GM19351 (cell line): ENCODE measurements around the gene TSPAN32.

Experiments used
- ATAC-seq: cut with Tn5 transposase; IDR thresholded peaks from one replicate; pipeline ENCODE4 v1.9.1; 2021; ENCODE audit warnings: mild to moderate bottlenecking, moderate library complexity; ENCODE audit not compliant: unreplicated experiment

TSPAN32 gene

DNA sequence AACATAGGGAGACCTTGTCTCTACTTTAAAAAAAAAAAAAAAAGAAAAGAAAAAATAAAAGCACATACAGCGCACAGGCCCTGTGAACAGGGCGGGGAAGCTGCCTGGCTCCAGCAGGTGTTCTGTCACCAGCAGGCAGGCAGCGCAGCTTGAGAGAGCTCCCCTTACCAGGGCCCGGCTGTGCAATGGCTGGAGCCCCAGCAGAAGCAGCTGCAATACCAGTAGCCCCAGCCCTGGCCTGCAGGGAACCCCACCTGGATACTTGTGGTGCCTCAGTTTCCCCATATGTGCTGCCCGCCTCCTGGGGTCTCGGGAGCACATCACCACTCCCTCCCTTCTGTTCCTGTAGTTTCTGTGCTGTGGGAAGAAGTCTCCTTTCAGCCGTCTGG lies 12.3 kb downstream of the TSPAN32 start:
- ATAC-seq: no peak

DNA sequence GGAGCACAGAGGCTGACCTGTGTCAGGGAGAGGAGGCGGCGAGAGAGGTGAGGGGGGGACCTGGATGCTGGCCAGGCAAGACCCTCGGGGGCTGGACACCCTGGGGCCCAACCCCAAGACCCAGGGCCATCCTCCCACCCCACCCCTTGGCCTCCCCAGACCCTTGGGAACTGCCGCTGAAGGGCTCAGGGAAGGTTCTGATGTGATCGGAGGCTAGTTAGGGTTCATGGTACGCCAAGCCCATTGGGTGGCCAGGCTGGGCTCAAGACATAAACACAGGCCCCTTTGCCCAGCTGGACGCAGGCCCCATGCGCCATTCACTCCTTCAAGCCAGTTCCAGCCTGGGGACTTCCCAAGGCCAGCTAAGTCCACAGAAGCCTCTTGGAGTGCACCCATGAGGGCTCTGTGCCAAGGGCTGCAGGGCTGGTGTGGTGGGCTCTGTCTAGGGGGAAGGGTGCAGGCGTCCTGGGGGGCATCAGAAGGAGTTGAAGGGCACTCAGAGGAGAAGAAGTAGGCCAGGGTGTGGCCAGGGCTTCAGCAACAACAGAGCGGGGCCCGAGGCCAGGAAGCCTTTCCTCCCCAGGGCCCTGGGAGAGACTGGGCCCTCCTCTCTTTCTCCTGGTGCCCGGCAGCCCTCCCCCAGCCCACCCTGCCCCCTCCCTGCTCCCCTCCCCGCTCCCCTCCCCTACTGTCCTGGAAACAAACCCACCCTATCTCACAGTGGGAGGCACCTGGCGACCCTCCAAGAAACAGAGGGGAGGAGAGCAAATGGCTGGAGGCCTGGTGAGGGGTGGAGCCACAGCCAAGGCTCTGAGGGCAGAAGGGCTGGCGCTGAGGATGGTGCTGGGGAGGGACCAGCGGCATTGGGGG lies 12.9 kb downstream of the TSPAN32 start:
- no peak for ATAC-seq

DNA sequence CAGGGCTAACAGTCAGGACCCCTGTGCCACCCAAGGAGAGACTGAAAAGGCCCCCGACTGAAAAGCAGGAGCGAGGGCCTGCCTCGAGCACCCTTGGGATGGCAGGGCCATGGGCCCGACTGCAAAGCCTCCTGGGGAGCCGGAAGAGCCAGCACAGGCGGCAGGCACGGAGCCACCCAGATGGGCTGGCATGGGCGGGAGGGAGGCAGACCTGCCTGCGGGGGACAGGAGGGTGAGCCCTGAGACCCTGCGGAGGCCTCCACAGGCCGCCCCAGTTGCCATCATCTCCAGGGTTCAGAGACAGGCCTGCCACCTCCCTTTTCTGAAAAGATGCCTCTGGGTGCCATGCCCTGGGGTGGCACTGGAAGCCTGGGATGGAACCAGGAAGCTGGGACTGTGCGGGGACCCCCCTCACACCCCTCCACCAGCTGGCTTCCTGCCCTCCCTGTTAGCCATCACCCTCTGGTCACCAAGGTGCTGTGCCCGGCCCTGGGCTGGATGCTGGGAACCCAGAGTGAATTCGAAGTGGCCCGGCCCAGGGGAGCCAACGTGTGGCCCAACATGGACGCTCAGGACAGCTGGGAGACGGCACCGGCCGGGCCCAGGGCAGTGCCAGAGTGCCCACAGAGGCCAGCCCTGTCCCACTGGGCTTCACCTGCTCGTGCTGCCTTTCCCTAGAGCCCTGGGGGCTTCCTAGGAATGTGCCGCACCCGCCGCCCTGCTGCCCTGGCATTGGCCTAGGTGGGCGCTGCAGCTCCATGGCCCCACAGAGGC lies 13.8 kb downstream of the TSPAN32 start:
- ATAC-seq: no peak

DNA sequence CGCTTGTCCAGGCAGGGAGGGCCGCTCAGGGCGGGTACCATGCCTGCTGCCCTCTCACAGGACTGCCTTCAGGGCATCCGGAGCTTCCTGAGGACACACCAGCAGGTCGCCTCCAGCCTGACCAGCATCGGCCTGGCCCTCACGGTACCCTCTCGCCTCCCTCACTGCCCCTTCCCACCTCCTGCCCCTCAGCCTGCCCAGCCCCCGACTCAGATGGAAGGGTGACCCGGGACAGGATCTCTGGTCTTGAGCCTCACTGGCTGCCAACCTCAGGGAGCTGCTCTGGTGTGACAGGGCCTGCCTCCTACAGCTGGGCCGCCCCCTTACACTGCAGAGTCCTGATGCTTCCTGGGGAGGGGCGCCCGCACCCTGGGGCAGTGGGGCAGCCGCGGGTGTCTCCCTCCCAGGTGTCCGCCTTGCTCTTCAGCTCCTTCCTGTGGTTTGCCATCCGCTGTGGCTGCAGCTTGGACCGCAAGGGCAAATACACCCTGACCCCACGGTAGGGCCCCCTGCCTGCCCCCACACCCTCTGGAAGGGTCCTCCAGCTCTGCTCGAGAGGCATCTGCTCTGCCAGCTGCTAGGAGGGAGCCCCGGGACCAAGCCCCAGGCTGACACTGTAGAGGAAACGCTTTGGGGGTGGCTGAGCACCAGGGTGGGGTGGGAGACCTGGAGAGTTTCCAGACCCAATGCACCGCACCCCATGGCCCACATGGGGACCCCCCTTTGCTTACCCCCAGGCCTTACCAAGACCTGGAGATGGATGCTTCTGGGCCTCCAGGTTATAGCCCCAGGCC lies 14.6 kb downstream of the TSPAN32 start:
- no peak for ATAC-seq

DNA sequence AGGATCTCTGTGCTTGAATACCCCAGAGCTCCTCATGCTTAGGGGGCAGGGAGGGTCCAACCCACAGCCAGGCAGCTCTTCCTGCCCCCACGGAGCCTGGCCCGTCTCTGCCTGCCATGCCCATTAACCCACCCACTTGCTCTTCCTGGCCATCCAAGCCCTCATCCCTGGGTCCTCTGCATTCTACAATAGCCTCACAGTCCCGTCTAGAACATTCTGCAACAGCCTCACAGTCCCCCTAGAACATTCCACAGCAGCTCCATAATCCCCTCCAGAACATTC lies 15.1 kb downstream of the TSPAN32 start:
- no peak for ATAC-seq

DNA sequence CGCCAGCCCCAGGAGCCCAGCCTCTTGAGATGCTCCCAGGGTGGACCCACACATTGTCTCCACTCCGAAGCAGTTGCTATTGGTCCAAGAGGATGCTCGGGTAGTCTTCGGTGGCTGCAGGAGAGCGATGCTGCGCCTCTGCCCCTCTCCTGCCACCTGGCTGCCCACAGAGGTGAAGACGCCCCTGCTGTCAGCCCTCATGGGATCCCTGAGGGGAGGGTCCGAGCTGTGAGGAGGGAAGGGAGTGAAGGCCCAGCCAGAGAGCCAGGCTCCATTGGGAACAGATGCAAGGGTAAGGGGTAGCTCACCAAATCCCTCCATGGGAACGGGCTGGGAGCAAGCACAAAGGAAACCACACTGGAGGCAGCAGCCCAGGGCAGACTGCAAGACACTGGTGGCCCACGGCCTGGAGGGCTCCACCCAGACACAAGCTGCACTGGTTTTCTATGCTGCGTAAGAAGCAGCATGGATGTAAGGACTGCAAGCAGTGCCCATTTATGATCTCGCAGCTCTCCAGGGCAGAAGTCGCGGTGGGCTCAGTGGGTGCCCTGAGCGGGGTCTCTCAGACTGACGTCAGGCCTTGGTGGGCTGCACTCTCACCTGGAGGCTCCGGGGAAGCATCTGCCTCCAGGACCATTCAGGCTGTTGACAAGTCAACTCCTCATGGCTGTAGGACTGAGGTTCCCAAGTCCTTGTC lies 15.7 kb downstream of the TSPAN32 start:
- ATAC-seq: no peak

DNA sequence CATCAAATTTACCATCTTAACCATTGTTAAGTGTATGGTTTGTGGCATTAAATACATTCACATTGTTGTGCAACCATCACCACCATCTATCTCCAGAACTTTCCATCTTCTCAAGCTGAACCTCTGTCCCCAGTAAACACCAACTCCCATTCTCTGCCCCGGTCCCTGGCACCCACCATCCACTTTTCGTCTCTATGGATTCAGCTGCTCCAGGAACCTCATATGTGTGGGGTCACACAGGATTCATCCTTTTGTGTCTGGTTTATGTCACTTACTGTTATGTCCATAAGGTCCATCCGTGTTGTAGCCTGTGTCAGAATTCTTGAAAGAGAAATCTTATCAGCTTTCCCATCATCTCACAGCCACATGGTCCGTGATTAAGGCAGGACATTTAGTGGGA lies 16.3 kb downstream of the TSPAN32 start:
- no peak for ATAC-seq

DNA sequence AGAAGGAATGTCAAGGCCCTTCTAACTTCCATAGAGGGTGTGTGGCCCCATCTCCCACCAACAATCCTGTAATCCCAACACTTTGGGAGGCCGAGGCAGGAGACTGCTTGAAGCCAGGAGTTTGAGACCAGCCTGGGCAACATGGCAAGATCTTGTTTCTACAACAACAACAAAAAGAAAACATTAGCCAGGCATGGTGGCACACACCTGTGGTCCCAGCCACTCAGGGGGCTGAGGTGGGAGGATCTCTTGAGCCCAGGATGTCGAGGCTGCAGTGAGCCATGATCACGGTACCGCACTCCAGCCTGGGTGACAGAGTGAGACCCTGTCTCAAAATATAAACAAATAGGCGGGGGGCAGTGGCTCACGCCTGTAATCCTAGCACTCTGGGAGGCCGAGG lies 16.9 kb downstream of the TSPAN32 start:
- ATAC-seq: no peak

DNA sequence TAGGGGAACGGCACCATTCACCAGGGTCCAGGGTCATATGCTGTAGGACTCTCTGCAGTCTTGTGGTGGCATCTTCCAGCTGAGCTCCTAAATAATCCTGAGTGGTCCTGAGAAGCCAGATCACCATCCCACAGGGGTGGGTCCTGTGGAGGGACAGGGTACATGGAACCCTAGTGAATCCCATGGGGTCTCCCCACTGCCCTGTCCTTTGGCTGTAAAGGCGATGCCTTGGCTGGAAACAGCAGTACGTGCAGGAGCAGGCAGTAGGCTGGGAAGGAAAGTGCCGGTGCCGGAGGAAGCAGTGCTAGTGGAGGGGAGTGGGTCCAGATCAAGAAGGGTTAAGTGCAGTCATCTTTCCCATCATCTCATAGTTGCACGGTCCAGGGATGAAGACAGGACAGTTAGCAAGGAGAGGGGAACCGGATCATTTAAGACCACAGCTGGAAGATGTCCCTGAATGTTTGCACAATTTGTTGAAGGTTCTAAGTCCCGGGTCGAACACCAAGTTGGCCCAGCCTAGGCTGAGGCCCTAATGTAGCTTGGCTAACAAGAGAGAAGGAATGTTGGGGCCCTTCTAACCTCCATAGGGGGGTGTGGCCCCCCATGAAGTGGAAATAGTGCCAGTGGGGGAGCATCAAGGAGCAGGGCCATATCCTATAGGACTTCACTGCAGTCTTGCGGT lies 18.1 kb downstream of the TSPAN32 start:
- ATAC-seq: no peak

DNA sequence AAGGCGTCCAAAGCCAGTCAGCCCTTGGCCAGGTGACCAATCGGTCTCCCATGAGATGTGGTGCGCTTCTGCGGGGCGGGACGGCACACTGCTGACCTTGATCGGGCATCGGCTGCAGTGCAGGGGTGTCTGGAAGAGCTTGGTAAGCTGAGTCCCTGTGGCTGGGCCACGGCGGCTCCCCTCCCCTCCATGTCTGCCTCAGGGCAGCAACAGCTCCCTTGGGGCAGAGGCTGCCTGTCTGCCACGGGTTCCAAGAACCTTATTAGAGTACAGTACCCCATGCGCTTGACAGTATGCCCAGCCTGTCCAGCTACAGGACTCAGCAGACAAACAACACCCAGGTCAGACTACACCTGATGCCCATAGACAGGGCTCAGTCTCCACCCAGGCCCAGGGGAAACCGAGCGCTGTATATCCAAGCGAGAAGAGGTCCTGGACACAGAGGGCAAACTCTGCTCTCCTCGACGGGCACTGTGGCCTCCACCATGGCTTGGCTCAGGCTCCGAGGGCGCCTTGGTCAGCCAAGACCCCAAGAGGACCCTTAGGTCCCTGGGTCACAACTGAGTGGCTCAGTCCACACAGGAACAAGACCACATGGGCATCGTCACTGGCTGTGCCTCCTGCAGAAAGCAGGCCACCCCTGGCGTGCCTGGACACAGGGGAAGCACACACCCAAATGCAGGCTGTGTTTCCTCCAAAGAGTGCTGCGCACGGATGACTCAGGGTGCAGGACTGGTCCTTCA lies 18.9 kb downstream of the TSPAN32 start:
- ATAC-seq: no peak

DNA sequence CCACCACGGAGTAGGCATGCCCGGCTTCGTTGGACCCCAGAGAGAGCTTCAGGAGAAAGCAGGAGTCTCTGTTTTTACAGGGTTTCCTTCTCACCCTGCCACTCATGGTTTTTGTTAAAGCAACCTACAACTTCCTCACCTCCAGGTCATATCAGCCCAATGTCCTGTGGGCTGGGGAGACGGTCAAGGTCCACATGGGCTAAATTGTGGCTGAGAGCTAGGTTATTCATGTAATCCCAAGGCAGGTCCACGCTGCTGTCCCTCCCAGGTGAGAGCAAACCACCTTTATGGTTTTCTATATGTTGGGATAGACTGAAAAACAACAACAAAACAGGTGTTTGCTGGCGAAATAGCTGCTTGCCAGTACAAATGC lies 19.5 kb downstream of the TSPAN32 start:
- no peak for ATAC-seq

DNA sequence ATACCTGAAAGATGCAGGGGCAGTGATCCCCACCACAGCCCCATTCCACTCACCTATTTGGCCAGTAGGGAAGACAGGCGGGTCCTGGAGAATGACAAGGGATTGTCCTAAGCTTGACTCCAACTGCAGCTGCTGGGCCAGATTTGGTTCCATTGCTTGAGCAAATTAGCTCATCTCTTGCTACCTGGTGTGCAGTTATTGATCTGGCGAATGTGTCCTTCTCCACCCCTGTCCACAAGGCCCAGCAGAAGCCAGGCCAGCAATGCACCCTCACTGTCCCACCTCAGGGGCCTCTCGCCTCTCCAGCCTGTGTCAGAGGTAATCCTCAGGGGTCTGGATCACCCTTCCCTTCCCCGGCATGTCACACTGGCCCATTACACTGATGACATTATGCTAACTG lies 23.3 kb downstream of the TSPAN32 start:
- ATAC-seq: no peak

DNA sequence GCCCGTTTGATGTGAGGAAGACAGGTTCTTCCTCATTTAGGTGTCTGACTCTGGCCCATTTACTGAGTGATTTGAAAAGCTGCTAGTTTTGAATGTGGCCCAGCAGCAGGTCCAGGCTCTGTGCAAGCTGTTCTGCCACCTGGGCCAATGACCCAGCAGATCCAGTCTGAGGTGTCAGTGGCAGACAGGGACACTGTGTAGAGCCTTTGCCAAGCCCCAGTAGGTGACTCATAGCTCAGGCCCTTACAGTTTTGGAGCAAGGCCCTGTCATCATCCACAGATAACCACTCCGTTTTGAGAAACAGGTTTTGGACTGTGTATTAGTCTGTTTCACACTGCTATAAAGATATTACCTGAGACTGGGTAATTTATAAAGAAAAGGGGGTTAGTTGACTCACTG lies 23.9 kb downstream of the TSPAN32 start:
- ATAC-seq: no peak

DNA sequence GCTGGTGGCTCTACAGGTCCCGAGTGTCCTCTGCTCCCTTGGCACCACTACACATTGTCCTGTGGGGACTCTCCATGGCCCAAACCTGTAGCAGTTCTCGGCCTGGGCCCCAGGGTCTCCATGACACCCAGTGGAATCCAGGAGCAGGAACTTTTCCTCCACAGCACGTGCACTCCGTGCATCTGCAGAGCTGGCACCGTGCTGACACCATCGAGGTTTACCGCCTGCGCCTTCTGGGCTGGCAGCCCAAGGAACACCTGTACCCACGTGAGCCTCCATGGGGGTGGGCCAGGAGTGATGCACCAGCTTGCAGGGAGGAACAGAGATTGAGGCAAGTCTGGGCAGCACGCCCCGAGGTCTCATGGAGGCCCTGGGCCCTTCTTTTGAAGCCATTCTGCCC lies 25.2 kb downstream of the TSPAN32 start:
- no peak for ATAC-seq

DNA sequence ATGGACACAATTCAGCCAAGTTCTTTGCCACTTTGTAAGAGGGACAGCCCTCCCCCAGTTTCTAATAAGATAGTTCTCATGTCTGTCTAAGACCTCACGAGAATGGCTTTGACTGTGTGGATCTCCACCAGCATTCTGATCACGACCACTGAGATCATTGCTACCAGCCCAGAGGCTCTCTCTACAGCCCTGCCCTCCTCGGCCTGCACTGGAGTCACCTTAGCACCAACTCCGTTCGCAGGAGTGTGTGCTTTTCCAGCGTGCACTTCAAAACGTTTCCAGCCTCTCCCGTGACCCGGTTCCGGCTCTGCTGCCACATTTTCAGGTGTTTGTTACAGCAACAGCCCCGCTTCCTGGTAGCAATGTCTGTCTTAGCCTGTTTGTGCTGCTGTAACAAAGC lies 26.2 kb downstream of the TSPAN32 start:
- no peak for ATAC-seq

DNA sequence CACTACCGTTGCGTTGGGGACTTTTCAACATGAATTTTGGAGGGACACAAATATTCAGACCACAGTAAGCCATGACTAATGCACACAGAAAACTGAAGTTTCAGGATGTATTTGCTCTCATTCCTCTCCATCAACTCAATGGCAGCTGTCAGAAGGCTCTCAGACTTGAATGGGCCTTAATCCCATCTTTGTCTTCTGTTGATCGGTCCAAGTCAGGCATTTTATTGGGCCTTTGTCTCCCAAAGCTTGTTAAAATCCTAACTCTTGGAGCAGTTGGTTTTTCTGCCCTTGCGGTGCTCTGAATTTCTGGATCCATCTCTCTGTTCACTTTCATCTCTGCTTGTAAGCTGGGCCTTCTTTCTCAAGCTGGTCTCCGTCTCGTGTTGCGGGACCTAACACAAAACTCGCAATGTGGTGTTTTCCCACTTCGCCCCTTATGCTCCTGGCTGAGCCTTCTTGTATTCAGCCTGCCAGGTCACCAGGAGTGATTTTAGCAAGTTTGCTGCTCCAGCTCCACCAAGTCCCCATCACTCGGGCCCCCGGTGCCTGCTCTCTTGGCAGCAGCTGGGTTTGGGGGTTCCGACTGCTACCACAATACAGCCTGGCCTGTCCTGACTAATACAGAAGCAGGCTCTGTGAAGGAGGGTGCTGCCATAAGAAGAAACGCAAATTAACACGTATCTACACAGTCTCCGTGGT lies 27.0 kb downstream of the TSPAN32 start:
- ATAC-seq: no peak

DNA sequence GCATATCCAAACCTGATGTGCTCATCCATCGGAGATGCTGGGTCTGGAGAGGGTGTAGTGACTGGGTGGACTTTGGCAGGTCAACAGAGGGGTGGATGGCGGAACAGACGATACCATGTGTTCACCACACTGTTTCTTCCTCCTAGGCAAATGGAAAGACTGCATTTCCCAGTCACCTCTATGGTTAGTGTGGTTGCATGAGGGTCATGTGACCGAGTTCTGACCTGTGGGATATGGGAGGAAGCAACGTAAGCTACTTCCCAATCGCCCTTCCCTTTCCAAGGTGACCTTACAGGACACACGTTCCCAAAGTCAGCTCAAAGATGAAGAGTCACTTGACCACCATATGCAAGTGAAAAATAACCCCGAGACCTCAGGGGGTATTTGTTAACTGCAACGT lies 27.7 kb downstream of the TSPAN32 start:
- no peak for ATAC-seq

DNA sequence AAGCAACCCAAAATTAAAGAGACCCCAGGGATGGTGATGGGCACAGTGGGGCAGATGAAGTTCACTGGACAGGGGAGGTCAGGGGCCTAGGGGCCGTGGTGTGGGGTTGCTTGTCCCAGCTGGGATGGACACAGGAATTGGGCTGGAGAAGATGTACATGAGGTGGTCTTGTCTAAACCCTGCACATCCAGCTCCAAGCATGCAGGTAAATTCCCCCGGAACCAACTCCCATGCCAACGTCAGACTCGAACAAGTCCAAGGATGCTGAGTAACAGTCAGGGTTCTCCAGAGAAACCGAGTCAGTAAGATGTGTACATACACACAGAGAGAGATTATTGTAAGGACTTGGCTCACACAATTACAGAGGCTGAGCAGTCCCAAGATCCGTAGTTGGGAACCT lies 28.9 kb downstream of the TSPAN32 start:
- no peak for ATAC-seq

DNA sequence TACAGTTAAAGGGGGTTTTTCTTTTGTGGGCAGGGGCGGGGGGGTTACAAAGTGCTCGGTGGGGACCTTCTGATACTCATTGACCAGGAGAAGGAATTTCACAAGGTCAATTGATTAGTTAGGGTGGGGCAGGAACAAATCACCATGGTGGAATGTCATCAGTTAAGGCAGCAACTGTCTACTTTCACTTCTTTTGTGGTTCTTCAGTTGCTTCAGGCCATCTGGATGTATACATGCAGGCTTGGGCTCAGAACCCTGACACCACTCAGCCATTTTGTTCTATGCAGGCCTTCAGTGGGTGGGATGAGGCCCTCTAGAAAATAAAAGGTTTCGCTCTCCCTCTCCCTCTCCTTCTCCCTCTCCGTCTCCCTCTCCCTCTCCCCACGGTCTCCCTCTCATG lies 29.6 kb downstream of the TSPAN32 start:
- ATAC-seq: no peak
